ENCODE results near the gene ADAMTS14. TPM values are rescaled to one million over a fixed set of nuclear protein-coding genes. Genes with fewer than 3 reads are reported as not detected.

ADAMTS14 gene
- total RNA-seq: under 0.01 and 0.18 TPM in 2 replicates

DNA sequence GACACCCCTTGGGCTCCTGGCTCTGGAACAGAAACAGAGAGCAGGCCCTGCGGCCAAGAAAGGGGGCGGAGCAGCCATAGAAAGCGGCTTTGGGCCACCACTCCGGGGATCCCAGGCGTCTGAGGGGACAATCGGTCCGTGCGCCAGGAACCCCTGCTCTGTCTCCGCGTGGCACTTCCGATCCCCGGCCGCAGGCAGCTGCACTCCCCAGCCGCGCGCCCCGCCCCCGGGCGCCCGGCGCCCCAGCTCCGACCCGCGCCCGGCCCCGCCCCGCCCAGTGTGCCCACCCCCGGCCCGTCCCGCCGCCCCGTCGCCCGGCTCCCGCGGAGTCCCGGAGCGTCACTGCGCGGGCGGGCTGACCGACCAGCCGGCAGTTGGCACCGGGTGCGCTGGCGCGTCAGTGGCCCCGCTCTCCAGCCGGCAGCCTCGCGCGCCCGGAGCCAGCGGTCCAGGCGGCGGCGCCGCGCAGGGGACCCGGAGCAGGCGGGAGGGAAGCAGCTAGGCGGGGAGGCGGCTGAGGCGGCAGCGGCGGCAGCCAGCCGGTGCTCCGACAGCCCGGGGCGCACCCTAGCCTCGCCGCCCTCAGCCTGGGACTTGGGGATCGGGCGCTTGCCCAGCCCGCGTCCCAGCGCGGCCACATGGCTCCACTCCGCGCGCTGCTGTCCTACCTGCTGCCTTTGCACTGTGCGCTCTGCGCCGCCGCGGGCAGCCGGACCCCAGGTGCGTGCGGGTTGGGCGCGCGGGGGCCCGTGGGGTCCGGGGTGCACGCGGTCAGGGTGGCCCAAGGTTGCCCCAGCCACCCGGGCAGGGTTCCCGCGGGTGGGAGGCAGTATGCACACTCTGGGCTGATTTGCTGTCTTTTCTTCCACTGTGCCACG lies at the start of gene ADAMTS14:
Gene ADAMTS14 (plus strand): TSS at position 342 of the 878 bp plus-strand sequence. CDS start 297 bp downstream, at position 639.

DNA sequence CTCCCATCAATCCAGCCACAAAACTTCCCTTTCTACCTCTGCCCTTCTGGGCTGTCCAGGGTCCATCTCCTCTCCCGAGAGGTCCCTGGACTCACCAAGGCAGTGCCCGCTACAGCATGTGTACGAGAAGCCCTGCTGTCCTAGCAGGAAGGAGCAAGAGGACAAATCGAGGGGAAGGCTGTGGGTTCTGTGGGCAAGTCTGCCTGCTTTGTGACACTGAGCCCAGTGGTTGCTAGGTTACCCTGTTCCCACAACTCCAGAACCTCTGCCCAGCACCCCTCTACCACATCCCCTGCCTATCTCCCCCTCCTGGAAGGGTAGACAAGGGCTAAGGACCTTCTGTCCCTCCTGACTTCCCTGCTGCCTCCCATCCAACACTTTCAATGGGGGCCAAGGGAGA lies 112.9 kb downstream of the ADAMTS14 start, which contains the start of gene TBATA:
Gene TBATA (minus strand): TSS at position 188 of the 400 bp plus-strand sequence. CDS start 1,998 bp downstream, outside the sequence.

Other genes with a start within 250 kb of the ADAMTS14 start
- not detected in 2 replicates for gene NODAL, start 230.8 kb upstream of the ADAMTS14 start, total RNA-seq
- under 0.01 TPM in 2 replicates for gene PALD1, start 193.7 kb upstream of the ADAMTS14 start, total RNA-seq
- not detected in 2 replicates for gene PRF1, start 69.8 kb upstream of the ADAMTS14 start, total RNA-seq
- gene TBATA, start 112.9 kb downstream of the ADAMTS14 start, total RNA-seq: not detected in 2 replicates
- 15.6 and 23.4 TPM in 2 replicates for gene SGPL1, start 143.4 kb downstream of the ADAMTS14 start, total RNA-seq
- gene PCBD1, start 216.1 kb downstream of the ADAMTS14 start, total RNA-seq: 51.0 and 53.3 TPM in 2 replicates